ENCODE measurements around the gene NSG2.
"Not testable (repeated sequence)": the region's sequence is repeated elsewhere in the genome, so short reads cannot be mapped to it uniquely, and the experiment has no call there.

The NSG2 gene

DNA sequence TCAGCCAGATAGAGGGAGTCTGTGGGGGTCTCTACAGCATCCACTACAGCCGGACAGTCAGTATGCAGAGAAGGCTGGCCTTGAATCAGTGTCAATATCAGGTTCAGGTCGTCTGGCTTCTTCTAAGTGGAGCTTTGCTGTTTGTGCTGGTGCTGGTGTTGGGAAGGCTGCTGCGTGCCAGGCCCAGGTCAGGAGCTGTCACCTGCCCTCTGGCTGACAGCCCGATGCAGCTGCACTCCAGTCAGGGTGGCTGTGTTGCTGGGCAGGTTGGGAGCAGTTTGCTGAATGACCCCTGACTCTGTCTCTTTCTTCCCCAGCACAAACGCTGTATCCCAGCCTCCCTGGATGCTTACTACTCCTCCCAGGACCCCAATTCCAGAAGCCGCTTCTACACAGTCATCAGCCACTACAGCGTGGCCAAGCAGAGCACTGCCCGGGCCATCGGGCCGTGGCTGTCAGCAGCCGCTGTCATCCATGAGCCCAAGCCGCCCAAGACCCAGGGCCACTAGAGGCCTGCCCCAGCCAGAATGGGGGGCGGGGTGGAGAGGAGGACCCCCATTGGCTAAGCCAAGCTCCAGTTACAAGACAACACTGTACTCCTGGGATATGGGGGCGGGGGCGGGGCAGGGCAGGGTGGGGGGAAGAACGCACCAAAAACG is 61.6 kb downstream of the NSG2 start:
- DNase-seq: no peak

DNA sequence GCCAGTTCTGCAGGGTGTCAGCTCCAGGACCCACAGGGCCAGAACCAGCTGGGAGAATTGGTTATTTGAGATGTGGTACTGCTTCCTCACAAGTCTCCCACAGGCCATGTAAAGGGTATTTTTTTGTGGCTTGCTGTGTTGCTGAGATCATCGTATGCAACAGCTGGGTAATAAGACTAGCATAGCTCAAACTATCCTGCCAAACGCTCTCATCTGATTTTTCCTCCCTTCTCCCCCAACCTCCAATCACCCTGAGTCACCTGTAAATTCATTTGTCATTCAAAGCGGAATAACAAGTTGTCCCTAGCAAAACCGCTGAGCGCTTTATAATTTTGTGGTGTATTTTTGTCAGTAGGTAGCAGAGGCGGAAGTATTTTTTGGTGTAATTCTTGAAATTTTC is 63.2 kb downstream of the NSG2 start:
- DNase-seq: no peak

DNA sequence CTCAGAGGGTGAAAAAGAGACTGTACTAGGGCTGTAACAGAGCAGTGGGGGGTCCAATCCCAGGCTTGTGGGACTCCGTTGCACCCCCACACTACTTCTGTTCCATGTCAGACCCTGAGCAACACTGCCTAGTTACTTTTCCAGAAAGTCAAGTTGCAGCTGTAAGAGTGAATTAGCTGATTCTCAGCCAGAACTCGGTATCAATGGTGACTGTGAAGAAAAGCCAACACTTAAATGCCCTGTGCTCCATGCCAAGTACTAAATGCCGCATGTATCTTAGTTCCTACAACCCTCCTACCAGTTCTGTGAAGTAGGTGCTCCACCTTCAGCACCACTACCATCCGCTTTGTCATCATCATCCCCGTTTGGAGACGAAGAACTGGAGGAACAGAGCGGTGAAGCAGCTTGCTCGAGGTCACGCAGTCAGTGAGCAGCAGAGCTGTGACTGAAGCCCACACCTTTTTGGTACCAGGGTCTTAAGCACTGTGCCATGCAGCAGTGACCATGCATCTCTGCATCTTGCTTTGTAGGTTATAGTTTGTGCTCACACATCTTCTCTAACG is 64.3 kb downstream of the NSG2 start:
- no peak for DNase-seq

DNA sequence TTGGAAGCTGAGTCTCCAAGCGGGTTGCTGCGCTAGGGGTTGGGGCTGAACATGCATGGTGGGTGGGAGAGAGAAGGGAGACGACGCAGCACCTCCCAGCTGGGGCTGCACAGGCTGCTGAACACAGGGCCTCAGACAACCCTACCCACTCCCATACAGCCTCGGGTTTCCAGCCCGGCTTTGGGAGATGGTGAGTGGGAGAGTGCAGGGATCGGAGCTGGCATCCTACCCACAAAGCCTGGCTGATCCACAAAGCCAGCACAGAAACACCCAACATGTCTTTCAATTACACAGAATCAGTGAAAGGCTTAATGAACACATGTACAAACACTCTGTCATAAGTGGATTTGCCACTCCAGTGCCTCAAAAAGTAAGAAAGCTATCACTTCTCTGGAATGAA is 64.8 kb downstream of the NSG2 start:
- DNase-seq: no peak

DNA sequence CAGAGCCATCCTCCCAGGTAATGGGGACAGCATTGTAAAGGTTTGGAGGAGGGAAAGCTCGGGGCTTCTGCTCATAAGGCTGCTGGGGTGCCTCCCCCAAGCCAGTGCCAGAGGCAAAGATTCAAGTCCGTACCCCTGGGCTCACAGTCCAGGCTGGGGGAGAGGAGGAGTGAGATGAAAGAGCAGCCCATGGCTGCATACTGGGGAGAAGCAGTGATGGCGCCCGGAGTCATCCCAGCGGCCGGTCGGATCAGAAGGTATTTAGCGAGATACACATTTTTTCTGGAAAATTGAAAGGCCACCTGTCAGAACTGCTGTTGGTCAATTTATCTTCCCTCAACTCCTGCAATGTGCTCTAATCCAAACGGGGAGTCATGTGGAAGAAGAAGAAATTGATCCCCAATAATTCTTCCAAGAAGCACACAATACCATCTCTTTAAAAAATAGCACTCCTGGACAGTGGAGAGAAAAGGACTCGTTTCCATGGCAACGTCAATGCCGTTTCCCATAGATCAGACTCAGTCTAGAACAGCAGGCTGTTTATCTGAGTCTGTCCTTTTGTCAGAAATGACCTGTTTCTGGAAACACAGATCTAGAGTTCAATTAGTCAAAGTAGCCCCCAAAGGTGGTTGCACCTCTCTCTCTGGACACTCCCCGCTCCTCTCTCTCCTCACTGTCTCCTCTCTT is 65.9 kb downstream of the NSG2 start:
- DNase-seq: no peak

DNA sequence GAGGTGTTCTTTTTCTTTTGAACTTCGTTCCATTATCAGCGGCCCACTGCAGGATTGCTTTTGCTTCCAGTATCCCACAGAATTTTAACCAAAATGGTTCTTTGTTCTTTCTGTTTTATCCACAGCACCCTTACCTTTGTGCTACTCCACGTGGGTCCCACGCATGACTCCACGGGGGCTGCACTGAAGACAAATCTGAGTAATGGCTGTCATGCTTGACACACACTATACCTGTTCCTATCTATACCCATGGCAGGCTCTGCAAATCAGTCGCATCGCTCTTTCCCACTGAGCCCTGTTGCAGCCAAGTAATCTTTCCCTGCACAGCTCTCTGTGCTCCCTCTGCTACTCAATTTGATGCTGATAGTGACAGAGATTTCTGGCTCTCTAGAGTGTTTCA is 69.7 kb downstream of the NSG2 start:
- DNase-seq: no peak

DNA sequence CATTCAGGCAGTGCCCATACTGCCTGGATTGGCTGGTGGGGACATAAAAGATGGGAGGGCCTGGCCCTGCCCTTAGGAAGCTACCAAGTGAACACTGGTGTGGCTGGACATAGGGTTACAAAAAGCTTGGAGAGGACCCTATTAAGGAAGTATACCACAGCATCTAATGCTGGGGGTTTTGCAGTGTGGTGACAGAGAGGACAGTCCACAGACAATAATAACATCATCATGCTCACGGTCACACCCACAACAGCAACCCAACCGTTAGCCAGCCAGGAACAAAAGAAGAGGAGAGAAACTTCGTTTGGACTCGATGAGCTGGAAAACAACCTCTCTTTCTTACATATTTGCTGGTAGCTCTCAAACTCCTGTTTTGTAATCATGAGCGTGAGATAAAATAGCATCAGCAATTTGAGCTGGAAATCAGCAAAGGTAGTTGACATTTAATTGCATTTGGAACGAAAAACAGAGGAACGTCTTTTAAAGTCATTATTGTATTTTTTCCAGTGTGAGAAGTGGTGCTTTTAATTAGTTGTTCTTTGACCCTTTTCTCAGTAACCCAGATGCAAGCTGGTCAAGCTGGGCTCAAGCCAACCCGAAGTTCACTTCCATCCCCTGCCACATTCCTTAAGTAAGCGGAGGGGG is 73.4 kb downstream of the NSG2 start:
- no peak for DNase-seq

DNA sequence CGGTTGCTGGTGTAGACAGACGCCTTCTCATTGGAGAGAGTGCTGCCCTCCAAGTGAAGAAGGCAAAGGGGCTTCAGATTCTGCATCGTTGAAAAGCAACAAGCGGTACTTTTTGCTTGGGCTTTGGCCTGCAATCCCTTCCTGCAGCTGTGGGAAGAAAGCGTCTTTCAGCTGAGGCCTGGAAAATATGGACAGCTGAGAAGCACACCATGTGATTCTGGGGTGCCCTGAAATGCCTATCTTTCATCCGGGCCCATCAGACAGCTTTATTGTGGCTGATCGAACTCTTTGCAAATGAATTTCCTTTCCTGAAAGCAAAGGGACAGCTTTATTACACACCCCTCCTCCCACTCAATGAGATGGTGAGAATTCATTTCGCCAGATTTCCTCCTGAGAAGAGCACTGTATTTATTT is 74.0 kb downstream of the NSG2 start:
- DNase-seq: no peak

DNA sequence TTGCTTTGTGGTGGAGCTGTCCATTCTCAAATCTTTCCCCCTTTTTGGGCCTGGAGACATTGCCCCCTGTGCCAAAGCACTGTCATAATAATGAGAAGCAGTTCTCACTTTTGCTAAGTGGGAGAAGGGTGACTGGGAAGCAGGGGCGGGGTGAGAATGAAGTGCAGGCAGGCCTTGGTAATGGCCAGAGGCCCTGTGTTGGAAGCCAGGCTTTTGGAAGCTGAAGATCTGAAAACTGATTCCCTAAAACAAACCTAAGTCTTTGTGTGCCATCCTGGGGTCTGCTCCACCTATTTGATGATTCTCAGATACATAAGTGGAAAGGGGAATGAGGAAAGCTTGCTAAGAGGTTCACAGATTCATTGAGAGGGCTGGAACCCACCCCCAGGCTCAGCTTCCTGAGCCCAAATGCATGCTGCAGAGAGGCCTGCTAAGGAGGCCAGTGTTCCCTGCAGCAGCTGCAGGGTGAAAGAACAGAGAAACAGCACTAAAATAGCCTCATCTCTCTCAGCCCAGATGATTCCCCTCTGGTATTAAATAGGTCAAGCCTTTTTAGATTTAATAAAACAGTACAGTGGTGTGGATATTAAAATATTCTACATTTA is 75.0 kb downstream of the NSG2 start:
- DNase-seq: no peak

DNA sequence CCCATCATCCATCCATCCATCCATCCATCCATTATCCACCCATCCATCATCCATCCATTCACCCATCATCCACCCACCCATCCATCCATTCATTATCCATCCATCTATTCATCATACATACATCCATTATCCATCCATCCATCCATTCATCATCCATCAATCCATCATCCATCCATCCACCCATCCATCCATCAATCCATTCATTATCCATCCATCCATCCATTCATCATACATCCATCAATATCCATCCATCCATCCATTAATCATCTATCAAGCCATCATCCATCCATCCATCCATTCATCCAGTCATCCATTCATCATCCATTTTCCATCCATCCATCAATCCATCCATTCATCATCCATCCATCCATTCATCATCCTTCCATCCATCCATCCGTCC is 89.0 kb downstream of the NSG2 start:
- DNase-seq: no peak

DNA sequence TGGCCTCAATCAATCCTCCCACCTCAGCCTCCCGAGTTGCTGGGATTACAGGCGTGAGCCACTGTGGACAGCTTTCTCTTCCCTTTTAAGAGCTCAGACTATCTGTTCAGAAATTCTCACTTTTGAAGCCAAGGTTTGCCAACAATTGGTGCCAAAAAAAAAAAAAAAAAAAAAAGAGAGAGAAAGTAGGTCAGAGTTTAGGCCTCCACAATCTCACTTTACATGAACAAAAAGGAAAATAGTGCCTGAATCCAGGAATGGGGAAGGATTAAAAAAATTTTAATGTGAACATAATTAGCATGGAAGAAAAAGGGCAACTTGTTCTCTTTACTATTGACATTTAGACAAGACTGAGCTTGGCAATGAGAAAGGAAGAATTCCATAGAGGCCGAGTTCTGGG is 94.1 kb downstream of the NSG2 start:
- no peak for DNase-seq

DNA sequence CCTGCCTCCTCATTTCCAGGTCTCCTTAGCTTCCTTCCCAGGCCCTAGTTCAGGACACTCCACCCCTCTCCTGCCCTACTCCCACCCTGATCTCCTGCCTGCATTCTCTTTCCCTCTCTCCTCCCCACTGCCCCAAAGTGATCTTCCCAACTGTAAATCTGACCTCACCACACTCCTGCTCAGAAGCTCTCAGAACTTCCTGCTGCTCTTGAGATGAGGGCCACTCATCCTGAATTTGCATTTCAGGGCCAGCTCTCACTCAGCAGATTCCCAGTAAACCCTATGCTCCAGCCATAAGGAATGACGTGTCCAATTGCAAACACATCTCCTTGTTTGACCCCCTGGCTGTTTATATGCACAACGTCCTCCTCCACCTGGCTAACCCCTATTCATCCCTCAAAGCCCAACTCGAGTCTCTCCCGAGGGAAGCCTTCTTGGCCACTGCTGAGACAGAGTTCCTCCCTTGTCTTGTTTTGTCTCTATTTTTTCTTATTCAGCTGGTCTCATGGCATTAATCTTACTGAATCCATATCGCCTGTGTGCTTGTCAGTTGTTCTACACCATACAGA is 95.0 kb downstream of the NSG2 start:
- no peak for DNase-seq

DNA sequence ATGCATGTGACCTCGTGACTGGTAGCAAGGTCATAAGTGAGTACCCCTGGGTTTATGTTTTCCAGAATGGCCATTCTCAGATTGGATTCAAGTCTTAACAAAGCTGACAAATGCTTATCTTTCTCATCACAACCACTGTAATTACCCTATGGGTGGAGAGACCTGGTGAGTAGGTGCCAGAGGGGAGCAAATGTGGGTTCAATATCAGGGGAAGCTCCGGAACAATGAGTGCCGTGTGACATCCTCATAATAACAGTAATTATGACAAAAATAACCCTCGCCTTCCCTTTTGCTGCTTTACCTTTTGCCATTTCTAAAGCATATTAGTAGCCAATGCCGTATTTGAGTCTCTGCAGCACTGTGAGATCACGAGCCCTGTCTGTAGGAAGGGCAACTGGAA is 95.9 kb downstream of the NSG2 start:
- DNase-seq: no peak

DNA sequence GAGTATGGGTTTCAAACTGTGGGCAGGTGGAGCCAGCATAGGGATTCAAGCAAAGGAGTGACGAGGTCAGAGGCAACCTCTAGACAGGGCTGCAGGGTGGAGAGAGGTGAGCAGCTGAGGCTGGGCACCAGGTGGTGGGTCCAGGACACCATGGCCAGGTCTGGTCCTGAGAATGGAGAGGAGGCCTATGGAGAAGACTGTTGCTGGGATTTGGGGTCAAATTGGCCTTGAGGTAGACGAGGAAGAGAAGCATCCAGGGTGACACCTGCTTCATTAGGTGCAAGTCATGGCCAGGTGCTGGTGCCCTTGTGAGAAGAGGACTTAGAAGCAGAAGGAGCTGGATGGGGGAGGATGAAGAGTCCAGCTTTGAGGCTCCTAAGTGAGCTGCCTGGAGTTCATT is 99.6 kb downstream of the NSG2 start:
- DNase-seq: no peak

DNA sequence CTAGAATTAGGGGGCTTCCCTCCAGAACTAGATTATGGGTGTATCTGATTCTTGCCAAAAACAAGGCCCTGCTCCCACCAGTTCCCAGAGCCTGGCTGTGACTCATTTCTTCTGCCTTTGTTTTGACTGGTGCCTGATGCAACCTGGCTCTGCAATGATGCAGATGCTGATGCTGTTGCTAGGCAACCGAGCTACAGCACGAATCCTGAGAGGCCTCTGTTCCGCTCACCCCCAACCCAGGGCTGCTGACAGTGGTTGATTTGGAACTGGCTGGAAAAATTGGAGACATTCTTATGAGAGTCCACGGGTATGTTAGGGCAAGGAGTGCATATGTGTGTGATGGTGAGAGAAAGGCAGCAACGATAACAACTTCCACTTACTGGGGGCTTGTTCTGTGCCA is 100.3 kb downstream of the NSG2 start:
- peak; percentile 31 for DNase-seq

DNA sequence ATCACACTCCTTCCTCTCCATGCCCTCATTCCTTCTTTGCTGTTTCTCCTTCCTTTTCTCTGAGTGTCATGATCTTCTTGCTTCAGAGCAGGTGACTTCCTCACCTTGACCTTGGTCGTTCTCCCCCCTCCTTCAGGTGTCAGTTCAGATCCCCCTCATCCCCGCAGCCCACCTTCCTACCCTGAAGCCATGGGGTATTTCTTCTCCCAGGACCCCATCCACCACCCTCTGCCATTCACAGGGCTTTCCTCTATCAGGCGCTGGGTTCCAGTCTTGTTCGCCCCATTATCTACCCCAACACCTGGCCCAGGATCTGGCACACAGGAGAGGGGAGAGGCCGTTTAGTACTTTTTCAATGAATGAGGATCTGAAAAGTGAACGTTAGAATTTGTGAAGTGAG is 101.0 kb downstream of the NSG2 start:
- no peak for DNase-seq

DNA sequence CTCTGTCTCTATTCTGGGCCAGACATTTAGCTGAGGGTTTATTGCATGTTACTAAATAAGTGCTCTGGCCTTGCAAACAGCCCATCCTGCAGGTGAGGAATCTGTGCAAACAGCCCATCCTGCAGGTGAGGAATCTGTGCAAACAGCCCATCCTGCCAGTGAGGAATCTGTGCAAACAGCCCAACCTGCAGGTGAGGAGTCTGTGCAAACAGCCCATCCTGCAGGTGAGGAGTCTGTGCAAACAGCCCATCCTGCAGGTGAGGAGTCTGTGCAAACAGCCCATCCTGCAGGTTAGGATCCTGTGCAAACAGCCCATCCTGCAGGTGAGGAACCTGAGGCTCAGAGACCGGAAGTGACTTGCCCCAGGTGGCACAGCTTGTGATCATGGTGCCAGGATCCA is 101.5 kb downstream of the NSG2 start:
- not testable (repeated sequence) for DNase-seq

DNA sequence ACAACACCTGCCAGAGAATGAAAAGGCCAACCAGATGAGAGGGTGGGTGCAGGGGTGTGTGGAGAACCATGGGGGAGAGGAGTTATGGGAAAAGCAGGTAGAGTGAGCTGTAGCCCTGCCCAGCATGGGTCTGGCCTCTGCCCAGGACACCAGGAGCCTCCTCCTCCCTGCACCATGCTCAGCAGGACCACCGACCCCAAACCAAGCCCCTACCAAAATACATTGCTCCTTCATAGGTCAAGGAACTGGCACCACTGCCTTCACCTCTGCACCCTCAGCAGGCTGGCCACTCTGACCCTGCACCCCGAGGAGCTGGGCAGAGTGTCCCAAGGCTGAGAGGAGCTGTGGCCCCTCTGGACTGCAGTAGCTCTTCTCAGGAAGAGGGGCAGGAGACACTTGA is 102.0 kb downstream of the NSG2 start:
- no peak for DNase-seq

DNA sequence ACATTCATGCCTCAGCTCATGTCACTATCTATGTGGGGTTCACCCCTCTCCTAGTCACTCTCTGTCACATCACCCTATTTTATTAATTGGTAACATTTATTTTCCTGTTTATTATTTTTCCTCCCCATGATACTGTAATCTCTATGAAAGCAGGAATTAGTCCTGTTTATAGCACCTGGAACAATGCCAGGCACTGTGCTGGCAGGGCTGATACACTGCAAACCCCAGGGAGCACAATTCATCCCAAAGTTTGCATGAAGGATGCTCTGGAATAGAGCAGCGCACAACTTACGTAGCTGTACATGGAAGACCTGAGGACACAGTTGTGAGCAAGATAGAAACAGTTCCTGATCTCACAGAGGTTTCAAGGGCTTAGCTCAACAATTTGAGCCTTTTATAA is 103.2 kb downstream of the NSG2 start:
- no peak for DNase-seq

DNA sequence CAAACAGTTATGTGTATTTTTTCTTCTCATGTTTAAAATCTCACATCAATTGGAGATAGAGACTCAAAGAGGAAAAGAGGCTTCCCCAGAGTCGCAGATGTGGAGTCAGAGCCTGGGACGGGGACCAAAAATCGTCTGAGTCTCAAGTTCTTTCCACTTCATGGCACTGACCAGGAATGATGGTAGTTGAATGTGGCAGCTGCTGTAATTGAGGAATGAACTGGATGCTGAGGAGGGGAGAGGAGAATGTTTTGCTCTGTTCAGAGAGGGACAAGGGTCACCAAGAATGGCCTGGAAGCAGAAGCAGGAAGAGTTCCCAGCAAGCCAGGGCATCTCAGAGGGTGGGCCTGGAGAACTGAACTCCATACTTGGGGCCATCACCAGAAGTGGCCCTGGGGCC is 103.9 kb downstream of the NSG2 start:
- no peak for DNase-seq

DNA sequence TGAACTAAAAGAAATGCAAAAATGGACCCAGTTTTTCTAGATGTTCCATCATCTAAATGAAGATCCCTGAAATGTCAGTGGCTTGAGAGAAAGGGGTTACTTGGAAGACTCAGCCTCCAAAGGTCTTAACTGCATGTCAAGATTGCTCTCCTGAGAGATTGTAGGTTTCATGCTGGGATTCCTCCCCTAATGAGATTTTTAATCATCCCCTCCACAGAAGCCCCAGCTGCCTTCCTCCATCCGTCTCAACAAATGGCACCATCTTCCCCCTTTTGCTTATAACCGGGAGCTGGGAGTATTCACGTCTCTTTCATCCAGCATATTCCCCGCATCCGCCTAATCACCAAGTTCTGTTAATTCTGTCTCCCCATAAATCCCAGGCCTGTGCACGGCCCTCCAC is 104.5 kb downstream of the NSG2 start:
- no peak for DNase-seq

DNA sequence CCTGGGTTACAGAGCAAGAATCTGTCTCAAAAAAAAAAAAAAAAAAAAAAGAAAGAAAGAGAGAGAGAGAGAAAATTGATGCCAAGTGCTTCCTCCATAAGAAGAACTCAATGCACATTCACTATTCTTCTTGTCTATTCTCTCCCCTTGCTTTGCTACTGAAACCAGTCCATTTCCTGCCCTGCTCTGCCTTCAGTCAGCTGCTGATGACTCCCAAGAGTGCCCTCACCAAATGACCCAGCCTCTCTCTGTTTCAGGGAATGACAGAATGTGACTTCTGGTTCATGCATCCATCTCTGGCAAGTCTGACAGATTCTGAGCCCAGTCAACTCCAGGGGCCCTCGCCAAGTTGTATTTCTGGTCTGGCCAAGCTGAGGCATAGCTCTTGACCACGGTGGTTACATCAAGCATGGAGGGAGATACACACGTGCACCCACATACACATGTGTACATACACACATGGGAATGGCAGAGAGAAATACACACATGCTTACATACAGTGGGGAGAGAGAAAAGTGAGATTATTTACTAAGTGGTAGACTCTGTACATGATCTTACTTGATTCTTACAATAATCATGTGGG is 106.2 kb downstream of the NSG2 start:
- DNase-seq: no peak

DNA sequence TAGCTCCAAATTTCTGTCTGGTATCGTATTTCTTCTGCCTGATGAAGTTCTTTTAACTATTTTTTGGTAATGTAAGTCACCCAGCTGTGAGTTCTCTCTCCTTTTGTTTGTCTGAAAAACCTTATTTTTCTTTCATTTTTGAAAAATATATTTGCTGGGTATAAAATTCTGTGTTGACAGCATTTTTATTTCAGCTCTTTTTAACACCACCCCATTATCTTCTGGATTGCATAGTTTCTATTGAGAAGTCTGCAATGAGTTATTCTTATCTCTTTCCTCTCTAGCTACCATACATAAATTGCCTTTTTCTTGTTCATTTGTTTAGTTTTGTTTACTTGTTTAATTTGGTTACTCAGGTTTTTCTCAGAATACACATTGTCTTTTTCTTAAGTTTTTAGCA is 109.1 kb downstream of the NSG2 start:
- no peak for DNase-seq
